ENCODE measurements around the gene CPZ. TPM values are rescaled to one million over a fixed set of nuclear protein-coding genes. Genes with fewer than 3 reads are reported as not detected.

The CPZ gene
- total and polyA plus RNA-seq, 12 donors = 0.53 to 6.4 (median 3.9) TPM

- WGBS, 4 donors = 65 to 69% (median 67%) methylated on average over 13 to 19 of the region's 19 CpGs
- no peak overlapping the region for H3K4me3 ChIP-seq
- no peak overlapping the region for H3K27ac ChIP-seq
- DNase-seq = no peak
- H3K9me3 ChIP-seq (replicated peaks in 1 of 3) = no peaks in the 10 kb centered on the region
- no peaks in the 10 kb centered on the region for H3K27me3 ChIP-seq
- no peak for TF ChIP-seq POLR2A (IDR thresholded peaks at IDR 0.05)
- TF ChIP-seq CTCF (IDR thresholded peaks at IDR 0.05) = no peak
- intact Hi-C loops (cut with DNase I) = loop anchor here (10.0 kb wide), 2 partner anchors 282 to 312 kb away; no protein-coding TSS in a partner anchor
- no peaks in the 10 kb centered on the region for H3K4me1 ChIP-seq (replicated peaks in 1 of 2)
- no peaks in the 10 kb centered on the region for H3K36me3 ChIP-seq (replicated peaks in 1 of 2)
Observed at GRCh38 chr4:8602686-8603430, 10.3 kb downstream of the CPZ start.

GRCh38 chr4:8603931-8604330 is 11.4 kb downstream of the CPZ start:
- intact Hi-C loops (cut with DNase I) = loop anchor here (10.0 kb wide), 2 partner anchors 281 to 311 kb away; no protein-coding TSS in a partner anchor
- no peaks in the 10 kb centered on the region for H3K9me3 ChIP-seq (replicated peaks in 1 of 3)
- WGBS, 4 donors = 83 to 88% (median 83%) methylated on average over 16 to 22 of the region's 22 CpGs; no CpG with 5 or more reads in 1 of the 4 donors
- no peak overlapping the region for H3K27ac ChIP-seq
- no peak for TF ChIP-seq POLR2A (IDR thresholded peaks at IDR 0.05)
- TF ChIP-seq CTCF (IDR thresholded peaks at IDR 0.05) = no peak
- no peaks in the 10 kb centered on the region for H3K4me1 ChIP-seq (replicated peaks in 1 of 2)
- H3K36me3 ChIP-seq (replicated peaks in 1 of 2) = no peaks in the 10 kb centered on the region
- no peak overlapping the region for H3K4me3 ChIP-seq
- DNase-seq = no peak
- no peaks in the 10 kb centered on the region for H3K27me3 ChIP-seq

- 83 to 91% (median 90%) methylated on average over 1 of the region's 1 CpG for WGBS, 4 donors
Observed at GRCh38 chr4:8605289-8605688, 12.7 kb downstream of the CPZ start.

GRCh38 chr4:8606476-8606875 is 13.9 kb downstream of the CPZ start:
- Histone ChIP-seq H3K27ac (no peak overlapping the region), H3K4me1 (replicated peaks in 1 of 2) (no peaks in the 10 kb centered on the region), H3K4me3 (no peak overlapping the region), H3K36me3 (replicated peaks in 1 of 2) (no peaks in the 10 kb centered on the region), H3K27me3 (no peaks in the 10 kb centered on the region), H3K9me3 (replicated peaks in 1 of 3) (no peaks in the 10 kb centered on the region)
- DNase-seq = no peak
- WGBS, 4 donors = 73 to 77% (median 74%) methylated on average over 22 to 26 of the region's 26 CpGs
- intact Hi-C loops (cut with DNase I) = loop anchor here (10.0 kb wide), 2 partner anchors 278 to 308 kb away; no protein-coding TSS in a partner anchor
- TF ChIP-seq CTCF (IDR thresholded peaks at IDR 0.05) = no peak
- TF ChIP-seq POLR2A (IDR thresholded peaks at IDR 0.05) = no peak

More at GRCh38 chr4:8605289-8605688, 12.7 kb downstream of the CPZ start:
- H3K4me1 ChIP-seq (replicated peaks in 1 of 2) = no peaks in the 10 kb centered on the region
- intact Hi-C loops (cut with DNase I) = loop anchor here (10.0 kb wide), 2 partner anchors 280 to 310 kb away; no protein-coding TSS in a partner anchor
- no peaks in the 10 kb centered on the region for H3K9me3 ChIP-seq (replicated peaks in 1 of 3)
- no peak overlapping the region for H3K4me3 ChIP-seq
- no peaks in the 10 kb centered on the region for H3K36me3 ChIP-seq (replicated peaks in 1 of 2)
- H3K27ac ChIP-seq = no peak overlapping the region
- no peaks in the 10 kb centered on the region for H3K27me3 ChIP-seq
- no peak for TF ChIP-seq CTCF (IDR thresholded peaks at IDR 0.05)
- no peak for TF ChIP-seq POLR2A (IDR thresholded peaks at IDR 0.05)
- DNase-seq = no peak

All from adrenal gland (tissue), 12 donors.